Testis (tissue), 2 donors: ENCODE results near the gene USP27X.

Source experiments
- CTCF ChIP-seq, 3 experiments: fragments of 450-650 bp in 2 of 3; fragments of 200-600 bp in 1 of 3; sonication (generic) in 1 of 3; IDR thresholded peaks; one replicate each; pipeline ENCODE4 v1.5.1; 2016 to 2019; ENCODE audit warnings: antibody characterized with exemption in 3 of 3, mild to moderate bottlenecking in 2 of 3, moderate library complexity in 1 of 3
- POLR2A ChIP-seq: fragments of 450-650 bp; IDR thresholded peaks from one replicate; pipeline ENCODE4 v1.6.1; 2017; ENCODE audit warnings: antibody characterized with exemption, mild to moderate bottlenecking, moderate library complexity

GRCh38 chrX:49842621-49843020, 36.7 kb upstream of the USP27X start:
- TF ChIP-seq CTCF (IDR thresholded peaks at IDR 0.05) (no peak), POLR2A (no peak)
